KMS-11 (cell line): ENCODE data around the gene ORAI2.

Source experiments
- H2AFZ ChIP-seq: fragments of 200-600 bp; sonication (generic); 2 replicates; pipeline ENCODE4 v1.6.1; 2016; ENCODE audit warnings: antibody characterized with exemption, mixed run types, low read depth
- H3K27ac ChIP-seq: fragments of 200-600 bp; sonication (generic); 2 replicates; pipeline ENCODE4 v1.6.1; 2016; ENCODE audit warnings: mild to moderate bottlenecking, mixed run types
- H3K27me3 ChIP-seq: fragments of 200-600 bp; sonication (generic); 2 replicates; pipeline ENCODE4 v1.6.1; 2017; ENCODE audit warnings: mild to moderate bottlenecking, low read depth, mixed run types, moderate library complexity; ENCODE audit not compliant: insufficient read depth
- H3K36me3 ChIP-seq: fragments of 200-600 bp; sonication (generic); 2 replicates; pipeline ENCODE4 v1.6.1; 2017; ENCODE audit warnings: mild to moderate bottlenecking, mixed run types; ENCODE audit not compliant: insufficient read depth
- H3K4me1 ChIP-seq: fragments of 200-600 bp; sonication (generic); 2 replicates; pipeline ENCODE4 v1.6.1; 2016; ENCODE audit warnings: mild to moderate bottlenecking, low read depth, mixed run types; ENCODE audit not compliant: poor library complexity, severe bottlenecking
- H3K4me2 ChIP-seq: fragments of 200-600 bp; sonication (generic); 2 replicates; pipeline ENCODE4 v1.7.0; 2016; ENCODE audit warnings: mild to moderate bottlenecking, mixed run types
- H3K4me3 ChIP-seq: fragments of 200-600 bp; sonication (generic); IDR thresholded peaks from 2 replicates; pipeline ENCODE4 v1.6.1; 2017; ENCODE audit warnings: low read depth, low read length, mixed read lengths; ENCODE audit not compliant: insufficient read depth
- H3K79me2 ChIP-seq: fragments of 200-600 bp; sonication (generic); 2 replicates; pipeline ENCODE4 v1.6.1; 2016; ENCODE audit warnings: low read depth, mixed run types; ENCODE audit not compliant: insufficient read depth
- H3K9ac ChIP-seq: fragments of 200-600 bp; sonication (generic); 2 replicates; pipeline ENCODE4 v1.6.1; 2016; ENCODE audit warnings: mild to moderate bottlenecking, mixed run types
- H4K20me1 ChIP-seq: fragments of 200-600 bp; sonication (generic); 2 replicates; pipeline ENCODE4 v1.6.1; 2016; ENCODE audit warnings: mild to moderate bottlenecking, mixed run types; ENCODE audit not compliant: insufficient read depth
- CTCF ChIP-seq: fragments of 200-600 bp; sonication (generic); conservative IDR thresholded peaks from 2 replicates; pipeline ENCODE4 v1.6.1; 2017; ENCODE audit warnings: low read depth, mild to moderate bottlenecking, antibody characterized with exemption, low read length, moderate library complexity, mixed read lengths

The ORAI2 gene

DNA sequence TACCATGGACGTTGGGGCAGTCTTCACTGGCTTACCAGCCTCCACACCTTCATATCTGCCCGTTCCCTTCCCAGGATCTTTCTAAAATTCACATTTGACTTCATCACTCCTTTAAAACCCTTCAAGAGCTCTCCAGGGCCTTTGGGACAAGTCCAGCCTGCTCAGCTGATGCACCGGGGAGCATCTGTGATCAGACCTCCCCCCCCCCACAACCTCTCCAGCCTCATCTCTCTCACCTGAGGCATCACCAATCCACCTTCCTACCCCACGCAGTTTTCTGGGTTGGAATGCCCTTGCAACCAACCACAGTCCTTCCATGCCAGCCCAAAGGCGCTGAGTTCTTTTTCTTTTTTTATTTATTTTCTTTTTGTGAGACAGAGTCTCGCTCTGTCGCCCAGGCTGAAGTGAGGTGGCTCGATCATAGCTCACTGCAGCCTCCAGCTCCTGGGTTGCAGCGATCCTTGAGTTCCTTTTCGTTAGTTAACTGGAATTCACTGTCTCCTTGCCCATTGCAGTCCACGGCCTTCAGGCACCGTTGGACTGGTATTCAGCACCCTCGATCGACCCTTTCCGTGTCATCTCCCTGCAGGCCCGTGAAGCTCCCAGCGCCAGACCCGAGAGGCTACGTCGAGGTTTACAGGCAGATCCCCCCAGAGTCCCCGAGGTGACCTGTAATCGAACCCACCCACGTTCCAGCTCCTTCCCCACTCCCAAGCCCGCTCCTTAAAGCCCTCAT is 30.6 kb downstream of the ORAI2 start:
- H2AFZ ChIP-seq, result peak overlapping the region; percentile 99
- H3K36me3 ChIP-seq, result no peaks in the 10 kb centered on the region
- no peak for TF ChIP-seq CTCF
- H3K79me2 ChIP-seq, result peaks cover 26% of the 10 kb centered on the region; the same call in 1 of the 2 replicates
- H3K27ac ChIP-seq, result peak overlapping the region; percentile 47
- H3K27me3 ChIP-seq, result no peaks in the 10 kb centered on the region
- no peaks in the 10 kb centered on the region for H4K20me1 ChIP-seq
- H3K4me3 ChIP-seq, result peak overlapping the region; percentile 66
- H3K4me1 ChIP-seq, result peaks cover 22% of the 10 kb centered on the region
- peak overlapping the region; percentile 84 for H3K9ac ChIP-seq
- H3K4me2 ChIP-seq, result peak overlapping the region; percentile 94

DNA sequence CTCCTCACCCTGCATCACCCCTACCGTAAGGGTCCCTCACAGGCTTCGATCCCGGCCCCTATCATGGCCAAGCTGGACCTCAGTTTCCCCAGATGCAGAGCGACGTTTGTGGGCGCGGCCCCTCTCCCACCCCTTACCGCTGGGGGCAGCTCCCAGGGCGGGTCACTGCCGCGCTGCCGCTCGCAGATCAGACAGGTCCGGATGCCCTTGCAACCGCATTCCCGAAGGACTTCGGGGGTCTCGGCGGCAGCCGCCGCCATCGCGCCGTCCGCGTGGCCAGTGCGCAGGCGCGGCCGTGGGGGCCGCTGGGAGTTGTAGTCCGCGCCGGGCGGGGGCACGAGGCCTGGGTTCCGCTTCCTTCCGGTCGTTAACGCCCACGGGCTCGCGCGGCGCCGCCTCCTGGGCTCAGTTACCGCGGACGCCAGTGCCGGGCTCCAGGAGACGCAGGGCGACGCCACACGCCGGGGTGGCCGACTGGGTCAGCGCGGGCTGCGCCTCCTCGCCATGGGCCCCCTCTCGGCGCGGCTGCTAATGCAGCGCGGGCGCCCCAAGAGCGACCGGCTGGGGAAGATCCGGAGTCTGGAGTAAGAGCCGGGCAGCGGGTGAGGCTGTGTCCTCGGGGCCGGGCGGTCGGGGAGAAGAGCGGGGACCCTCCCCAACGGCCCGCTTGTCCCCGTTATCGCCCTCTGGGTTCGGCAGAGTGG is 31.4 kb downstream of the ORAI2 start, which contains the start of the genes ALKBH4 and LRWD1:
Gene ALKBH4, minus strand, starts transcription at position 287 of the 704 bp plus-strand sequence. Its CDS starts 27 bp downstream, at position 260.
Gene LRWD1, plus strand, starts transcription at position 408 of the 704 bp plus-strand sequence. Its CDS starts 97 bp downstream, at position 505.
- Histone ChIP-seq H3K9ac (peak within 1 kb of the TSS; percentile 84), H3K4me1 (peaks cover 22% of the 10 kb centered on the region), H3K4me2 (peak within 1 kb of the TSS; percentile 94), H3K27me3 (no peaks in the 10 kb centered on the region), H3K4me3 (peak within 1 kb of the TSS; percentile 66), H3K79me2 (peaks cover 26% of the 10 kb centered on the region; the same call in 1 of the 2 replicates), H4K20me1 (no peaks in the 10 kb centered on the region), H3K27ac (peak within 1 kb of the TSS; percentile 47), H2AFZ (peak within 1 kb of the TSS; percentile 99), H3K36me3 (no peaks in the 10 kb centered on the region)
- TF ChIP-seq CTCF, result 0 out of 2 replicates have a peak, but pooled peaks have one; percentile 28

DNA sequence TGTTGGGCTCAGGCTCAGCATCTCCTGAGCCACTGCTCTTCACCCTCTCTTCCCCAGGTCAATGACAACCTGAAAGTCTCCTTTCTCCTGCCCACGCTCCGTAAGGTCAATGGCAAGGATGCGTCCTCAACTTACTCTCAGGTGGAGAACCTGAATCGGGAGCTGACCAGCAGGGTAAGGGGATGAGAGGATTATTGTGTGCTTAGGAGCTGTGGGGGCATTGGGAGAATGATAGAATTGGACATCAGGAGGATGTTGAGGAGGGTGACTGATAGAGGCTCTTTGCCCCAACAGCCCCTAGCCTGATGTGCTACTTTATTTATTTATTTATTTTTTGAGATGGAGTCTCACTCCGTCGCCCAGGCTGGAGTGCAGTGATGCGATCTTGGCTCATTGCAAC is 32.7 kb downstream of the ORAI2 start:
- Histone ChIP-seq H3K79me2 (peaks cover 26% of the 10 kb centered on the region; the same call in 1 of the 2 replicates), H3K4me2 (peak overlapping the region; percentile 94; the same call in 1 of the 2 replicates), H3K9ac (no peak overlapping the region), H4K20me1 (no peaks in the 10 kb centered on the region), H2AFZ (no peak overlapping the region), H3K27ac (no peak overlapping the region), H3K27me3 (no peaks in the 10 kb centered on the region), H3K4me3 (no peak overlapping the region), H3K4me1 (peaks cover 22% of the 10 kb centered on the region), H3K36me3 (no peaks in the 10 kb centered on the region)
- no peak for TF ChIP-seq CTCF

DNA sequence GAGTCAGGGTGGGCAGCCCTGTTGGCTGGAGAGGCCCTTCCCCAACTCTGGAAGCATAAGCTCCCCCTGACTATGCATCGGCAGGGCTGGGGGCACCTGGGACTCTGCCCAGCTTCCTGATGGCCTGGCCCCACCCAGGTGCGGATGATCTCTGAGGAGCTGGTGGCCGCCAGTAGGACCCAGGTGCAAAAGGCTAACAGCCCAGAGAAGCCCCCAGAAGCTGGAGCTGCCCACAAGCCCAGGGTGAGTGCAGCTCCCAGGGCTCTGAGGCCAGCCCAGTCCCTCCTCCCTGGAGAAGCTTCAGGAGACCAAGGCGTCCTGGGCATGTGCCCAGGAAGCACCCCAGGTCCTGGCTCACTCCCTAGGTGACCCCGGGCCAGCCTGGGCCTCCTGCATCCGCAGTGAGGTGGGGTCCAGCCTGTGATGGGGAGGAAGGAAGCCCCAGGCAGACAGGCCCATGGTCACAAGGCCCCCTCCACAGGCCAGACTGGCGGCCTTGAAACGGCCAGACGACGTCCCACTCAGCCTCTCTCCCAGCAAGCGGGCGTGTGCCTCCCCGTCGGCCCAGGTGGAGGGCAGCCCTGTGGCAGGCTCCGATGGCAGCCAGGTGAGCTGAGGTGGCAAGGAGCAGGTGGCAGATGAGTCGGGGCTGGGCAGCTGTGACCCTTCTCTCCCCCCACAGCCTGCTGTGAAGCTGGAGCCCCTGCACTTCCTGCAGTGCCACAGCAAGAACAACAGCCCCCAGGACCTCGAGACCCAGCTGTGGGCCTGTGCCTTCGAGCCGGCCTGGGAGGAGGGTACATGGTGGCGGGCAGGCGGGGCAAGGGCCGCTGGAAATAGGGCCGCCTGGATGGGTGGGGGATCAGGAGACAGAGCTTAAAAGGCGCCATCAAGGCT is 34.5 kb downstream of the ORAI2 start:
- H3K27me3 ChIP-seq, result no peaks in the 10 kb centered on the region
- H2AFZ ChIP-seq, result no peak overlapping the region
- no peaks in the 10 kb centered on the region for H3K36me3 ChIP-seq
- H3K27ac ChIP-seq, result no peak overlapping the region
- peaks cover 18% of the 10 kb centered on the region; the same call in 1 of the 2 replicates for H3K79me2 ChIP-seq
- no peak for TF ChIP-seq CTCF
- H3K4me3 ChIP-seq, result no peak overlapping the region
- H3K4me2 ChIP-seq, result no peak overlapping the region
- H3K4me1 ChIP-seq, result peaks cover 18% of the 10 kb centered on the region
- no peaks in the 10 kb centered on the region for H4K20me1 ChIP-seq
- H3K9ac ChIP-seq, result no peak overlapping the region
